ACHN (cell line): Measurements from ENCODE around the gene ATXN7.

Experiments used
- DNase-seq: peaks from one replicate; pipeline ENCODE4 v3.0.0-alpha.2; 2015
- in situ Hi-C: cut with HindIII; loops from 2 replicates; pipeline ENCODE4 v1.10.0; 2017; ENCODE audit warnings: low sequenced_read_pairs, low pct_ligation_motif_present, low pct_unique_long_range_greater_than_20kb

ATXN7 gene

GRCh38 chr3:63970631-63971475 lies 107.2 kb downstream of the ATXN7 start:
- no peak for DNase-seq
- in situ Hi-C loops: no loop called here

- DNase-seq: no peak
- in situ Hi-C loops: no loop called here
Observed at GRCh38 chr3:63972196-63972595, 108.5 kb downstream of the ATXN7 start.

- DNase-seq: no peak
- in situ Hi-C loops: no loop called here
Observed at GRCh38 chr3:63972987-63973386, 109.3 kb downstream of the ATXN7 start.

- no peak for DNase-seq
- in situ Hi-C loops: no loop called here
Observed at GRCh38 chr3:63973406-63973805, 109.7 kb downstream of the ATXN7 start.

GRCh38 chr3:63974451-63974850 lies 110.8 kb downstream of the ATXN7 start:
- no peak for DNase-seq
- in situ Hi-C loops: no loop called here

- DNase-seq: no peak
- in situ Hi-C loops: no loop called here
Observed at GRCh38 chr3:63975723-63976122, 112.1 kb downstream of the ATXN7 start.

GRCh38 chr3:63976161-63976871 lies 112.6 kb downstream of the ATXN7 start:
- DNase-seq: no peak
- in situ Hi-C loops: no loop called here

- in situ Hi-C loops: no loop called here
- no peak for DNase-seq
Observed at GRCh38 chr3:63976872-63977200, 113.2 kb downstream of the ATXN7 start.

GRCh38 chr3:63977893-63978292 lies 114.2 kb downstream of the ATXN7 start:
- in situ Hi-C loops: no loop called here

GRCh38 chr3:63979093-63979885 lies 115.6 kb downstream of the ATXN7 start:
- in situ Hi-C loops: no loop called here

More at GRCh38 chr3:63977893-63978292, 114.2 kb downstream of the ATXN7 start:
- no peak for DNase-seq

GRCh38 chr3:63980019-63980418 lies 116.4 kb downstream of the ATXN7 start:
- in situ Hi-C loops: no loop called here
- DNase-seq: no peak

More at GRCh38 chr3:63979093-63979885, 115.6 kb downstream of the ATXN7 start:
- no peak for DNase-seq

- no peak for DNase-seq
- in situ Hi-C loops: no loop called here
Observed at GRCh38 chr3:63980830-63981498, 117.3 kb downstream of the ATXN7 start.

- in situ Hi-C loops: no loop called here
- no peak for DNase-seq
Observed at GRCh38 chr3:63981980-63982379, 118.3 kb downstream of the ATXN7 start.

- in situ Hi-C loops: no loop called here
- no peak for DNase-seq
Observed at GRCh38 chr3:63984391-63984790, 120.7 kb downstream of the ATXN7 start.

- DNase-seq: no peak
- in situ Hi-C loops: no loop called here
Observed at GRCh38 chr3:63986146-63986545, 122.5 kb downstream of the ATXN7 start.

GRCh38 chr3:63986831-63987230 lies 123.2 kb downstream of the ATXN7 start:
- in situ Hi-C loops: no loop called here
- DNase-seq: no peak

- in situ Hi-C loops: no loop called here
- no peak for DNase-seq
Observed at GRCh38 chr3:63988943-63989342, 125.3 kb downstream of the ATXN7 start.

- no peak for DNase-seq
- in situ Hi-C loops: no loop called here
Observed at GRCh38 chr3:63990204-63990603, 126.5 kb downstream of the ATXN7 start.

- no peak for DNase-seq
- in situ Hi-C loops: no loop called here
Observed at GRCh38 chr3:63990733-63991132, 127.1 kb downstream of the ATXN7 start.
